ENCODE measurements around the gene PLK1.

DNA sequence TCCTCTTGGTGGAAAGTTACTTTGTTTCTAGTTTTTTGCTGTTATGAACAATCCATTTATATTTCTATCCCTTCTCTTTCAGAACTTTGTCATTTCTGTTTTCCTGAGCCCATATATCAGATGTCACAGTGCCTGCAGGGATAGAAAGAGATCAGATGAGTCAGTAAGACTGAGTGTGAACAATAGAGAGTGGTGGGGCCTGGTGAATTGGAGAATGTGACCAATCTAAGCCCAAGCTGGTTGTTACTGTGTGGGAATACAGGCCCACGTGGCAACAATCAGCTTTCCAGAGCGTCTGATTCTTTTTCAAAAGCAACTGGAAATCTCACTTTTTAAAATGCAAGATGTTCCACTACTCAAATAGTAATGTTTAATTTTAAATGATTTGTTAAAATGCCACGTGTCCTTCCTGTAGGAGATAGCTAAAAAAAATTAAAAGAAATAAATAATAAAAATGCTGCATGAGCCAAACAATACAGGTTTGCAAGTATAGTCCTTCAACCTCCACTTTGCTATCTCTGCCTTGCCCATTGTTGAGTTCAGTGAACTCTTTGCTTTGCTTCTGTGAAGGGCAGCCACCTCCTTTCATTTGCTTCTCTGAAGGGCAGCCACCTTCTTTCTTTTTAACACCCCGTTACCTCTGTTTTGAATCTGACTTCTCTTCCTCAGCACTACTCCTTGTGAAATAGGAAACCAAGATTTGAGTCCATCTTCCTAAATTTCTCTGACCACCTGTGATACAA lies 27.8 kb upstream of the PLK1 start:
- TF ChIP-seq POLR2A (IDR thresholded peaks at IDR 0.05; ENCODE audit: low read length) (no peak), GATA1 (IDR thresholded peaks at IDR 0.05; ENCODE audit: low read depth, low read length) (no peak)
